HFF-Myc (cell line): ENCODE measurements around the gene NDUFS8.

Experiments
- DNase-seq: peaks from one replicate; pipeline ENCODE4 v3.0.0-alpha.2; 2011; ENCODE audit warnings: low read depth; ENCODE audit errors: extremely low read depth
- H3K4me3 ChIP-seq: replicated peaks from 2 replicates; pipeline ENCODE4 v1.5.1; 2011; ENCODE audit warnings: low read depth, mild to moderate bottlenecking, control low read depth, low read length
- CTCF ChIP-seq: IDR thresholded peaks from 2 replicates; pipeline ENCODE4 v1.5.1; 2012; ENCODE audit warnings: mild to moderate bottlenecking, low read depth, low read length, control low read depth; ENCODE audit errors: missing control alignments

NDUFS8 gene

GRCh38 chr11:68021167-68021787, 9.2 kb upstream of the NDUFS8 start:
- peak; percentile 11 for TF ChIP-seq CTCF
- no peak for DNase-seq
- no peak overlapping the region for H3K4me3 ChIP-seq

GRCh38 chr11:68022531-68022930, 8.0 kb upstream of the NDUFS8 start:
- no peak for DNase-seq
- TF ChIP-seq CTCF, result no peak
- H3K4me3 ChIP-seq, result no peak overlapping the region

GRCh38 chr11:68024508-68024907, 6.0 kb upstream of the NDUFS8 start:
- no peak for TF ChIP-seq CTCF

GRCh38 chr11:68025047-68025446, 5.4 kb upstream of the NDUFS8 start:
- H3K4me3 ChIP-seq, result no peak overlapping the region
- no peak for DNase-seq
- no peak for TF ChIP-seq CTCF

More at GRCh38 chr11:68024508-68024907, 6.0 kb upstream of the NDUFS8 start:
- no peak for DNase-seq
- no peak overlapping the region for H3K4me3 ChIP-seq

- DNase-seq, result no peak
- no peak overlapping the region for H3K4me3 ChIP-seq
- no peak for TF ChIP-seq CTCF
These were observed 3.9 kb upstream of the NDUFS8 start for GRCh38 chr11:68026391-68027105.

- TF ChIP-seq CTCF, result no peak
- H3K4me3 ChIP-seq, result no peak overlapping the region
- no peak for DNase-seq
These were observed 2.8 kb upstream of the NDUFS8 start for GRCh38 chr11:68027667-68028066.
